COLO829 (cell line): Measurements from ENCODE around the gene MMP20.
A peak's percentile ranks its signal among the peaks of the same experiment; 100 is the strongest.

Experiments
- DNase-seq: peaks from one replicate; pipeline ENCODE4 v3.0.0; 2012; ENCODE audit warnings: low spot score

The MMP20 gene

GRCh38 chr11:102622258-102622657, 2.9 kb downstream of the MMP20 start:
- DNase-seq = no peak

- no peak for DNase-seq
These were observed 4.1 kb downstream of the MMP20 start for GRCh38 chr11:102620818-102621561.

- no peak for DNase-seq
These were observed 5.0 kb downstream of the MMP20 start for GRCh38 chr11:102620179-102620578.

- DNase-seq = no peak
These were observed 7.6 kb downstream of the MMP20 start for GRCh38 chr11:102617466-102618008.

GRCh38 chr11:102615894-102616432, 9.2 kb downstream of the MMP20 start:
- no peak for DNase-seq

GRCh38 chr11:102615077-102615893, 9.8 kb downstream of the MMP20 start:
- no peak for DNase-seq

GRCh38 chr11:102614485-102614884, 10.6 kb downstream of the MMP20 start:
- no peak for DNase-seq

GRCh38 chr11:102614031-102614430, 11.1 kb downstream of the MMP20 start:
- no peak for DNase-seq

- no peak for DNase-seq
These were observed 11.7 kb downstream of the MMP20 start for GRCh38 chr11:102613450-102613849.

- DNase-seq = no peak
These were observed 13.8 kb downstream of the MMP20 start for GRCh38 chr11:102611291-102611690.

- DNase-seq = no peak
These were observed 14.9 kb downstream of the MMP20 start for GRCh38 chr11:102610200-102610599.

- DNase-seq = no peak
These were observed 16.4 kb downstream of the MMP20 start for GRCh38 chr11:102608699-102609098.

GRCh38 chr11:102604875-102605274, 20.3 kb downstream of the MMP20 start:
- DNase-seq = no peak

- DNase-seq = no peak
These were observed 21.1 kb downstream of the MMP20 start for GRCh38 chr11:102604011-102604410.

GRCh38 chr11:102603576-102603975, 21.6 kb downstream of the MMP20 start:
- no peak for DNase-seq

- peak; percentile 74 for DNase-seq
These were observed 22.0 kb downstream of the MMP20 start for GRCh38 chr11:102603091-102603490.

GRCh38 chr11:102600666-102601065, 24.5 kb downstream of the MMP20 start:
- DNase-seq = no peak

GRCh38 chr11:102599642-102600261, 25.4 kb downstream of the MMP20 start:
- peak; percentile 69 for DNase-seq

GRCh38 chr11:102598272-102598671, 26.9 kb downstream of the MMP20 start:
- no peak for DNase-seq

- no peak for DNase-seq
These were observed 28.6 kb downstream of the MMP20 start for GRCh38 chr11:102596578-102596977.

GRCh38 chr11:102592634-102593581, 32.2 kb downstream of the MMP20 start:
- peak; percentile 53 for DNase-seq
